Globus pallidus (tissue), 1 donor: Measurements from ENCODE around the gene CDCP2.
"Not testable (repeated sequence)": the region's sequence is repeated elsewhere in the genome, so short reads cannot be mapped to it uniquely, and the experiment has no call there.

Source experiments
- DNase-seq: peaks from one replicate; pipeline ENCODE4 v3.0.0-alpha.2; 2015; ENCODE audit warnings: low spot score

Gene CDCP2

GRCh38 chr1:54115520-54115919 is 37.3 kb downstream of the CDCP2 start:
- no peak for DNase-seq

- DNase-seq, result no peak
Observed at GRCh38 chr1:54114955-54115354, 37.8 kb downstream of the CDCP2 start.

- DNase-seq, result no peak
Observed at GRCh38 chr1:54114001-54114400, 38.8 kb downstream of the CDCP2 start.

- no peak for DNase-seq
Observed at GRCh38 chr1:54112705-54113368, 40.0 kb downstream of the CDCP2 start.

- DNase-seq, result no peak
Observed at GRCh38 chr1:54112027-54112426, 40.8 kb downstream of the CDCP2 start.

- no peak for DNase-seq
Observed at GRCh38 chr1:54111624-54112023, 41.2 kb downstream of the CDCP2 start.

GRCh38 chr1:54110996-54111395 is 41.8 kb downstream of the CDCP2 start:
- DNase-seq, result no peak

- DNase-seq, result no peak
Observed at GRCh38 chr1:54109129-54110090, 43.4 kb downstream of the CDCP2 start.

GRCh38 chr1:54108156-54108555 is 44.6 kb downstream of the CDCP2 start:
- DNase-seq, result no peak

- DNase-seq, result no peak
Observed at GRCh38 chr1:54107131-54107530, 45.7 kb downstream of the CDCP2 start.

GRCh38 chr1:54105736-54106269 is 47.0 kb downstream of the CDCP2 start:
- DNase-seq, result no peak

GRCh38 chr1:54105080-54105479 is 47.7 kb downstream of the CDCP2 start:
- DNase-seq, result no peak

- not testable (repeated sequence) for DNase-seq
Observed at GRCh38 chr1:54104613-54105012, 48.2 kb downstream of the CDCP2 start.

- no peak for DNase-seq
Observed at GRCh38 chr1:54103414-54103813, 49.4 kb downstream of the CDCP2 start.

GRCh38 chr1:54100500-54100899 is 52.3 kb downstream of the CDCP2 start:
- no peak for DNase-seq

- DNase-seq, result no peak
Observed at GRCh38 chr1:54099061-54099610, 53.7 kb downstream of the CDCP2 start.

GRCh38 chr1:54096877-54097240 is 55.9 kb downstream of the CDCP2 start:
- DNase-seq, result no peak

GRCh38 chr1:54096227-54096876 is 56.4 kb downstream of the CDCP2 start:
- DNase-seq, result no peak

- DNase-seq, result no peak
Observed at GRCh38 chr1:54095546-54096226, 57.1 kb downstream of the CDCP2 start.

GRCh38 chr1:54094730-54095105 is 58.1 kb downstream of the CDCP2 start:
- DNase-seq, result not testable (repeated sequence)

- no peak for DNase-seq
Observed at GRCh38 chr1:54094001-54094729, 58.6 kb downstream of the CDCP2 start.
